ENCODE measurements around the gene UNC45A.
"Not testable (repeated sequence)": the region's sequence is repeated elsewhere in the genome, so short reads cannot be mapped to it uniquely, and the experiment has no call there.

The UNC45A gene

DNA sequence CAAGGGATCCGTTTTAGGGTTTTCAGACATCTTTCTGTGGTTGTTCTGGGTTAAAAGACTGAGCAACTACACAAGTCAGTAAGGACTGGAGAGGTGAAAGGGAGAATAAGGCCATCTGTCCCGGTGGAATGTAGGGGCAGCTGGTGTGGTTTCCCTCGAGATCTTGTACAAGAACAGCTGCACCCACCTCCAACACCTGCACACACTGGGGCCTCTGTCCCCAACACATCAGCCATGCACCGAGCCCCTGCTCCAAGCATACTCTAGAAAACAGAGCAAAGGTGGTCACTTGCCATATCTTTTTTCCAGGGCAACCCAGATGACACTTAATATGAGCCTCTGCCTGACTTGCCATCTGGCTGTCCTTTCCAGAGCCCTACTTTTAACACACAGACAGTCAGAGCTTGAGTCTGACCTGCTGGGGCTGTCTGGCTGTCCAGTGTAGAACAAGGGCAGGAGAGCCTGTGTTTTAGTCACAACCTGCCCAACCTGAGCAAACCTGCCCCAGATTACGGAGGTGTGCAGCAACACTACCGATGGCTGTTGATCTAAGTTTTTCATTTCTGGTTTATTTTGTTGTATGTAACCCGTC, 19.8 kb upstream of the UNC45A start:
- in situ Hi-C loops (cut with MboI; ENCODE audit: low sequenced_read_pairs), result no loop called here

DNA sequence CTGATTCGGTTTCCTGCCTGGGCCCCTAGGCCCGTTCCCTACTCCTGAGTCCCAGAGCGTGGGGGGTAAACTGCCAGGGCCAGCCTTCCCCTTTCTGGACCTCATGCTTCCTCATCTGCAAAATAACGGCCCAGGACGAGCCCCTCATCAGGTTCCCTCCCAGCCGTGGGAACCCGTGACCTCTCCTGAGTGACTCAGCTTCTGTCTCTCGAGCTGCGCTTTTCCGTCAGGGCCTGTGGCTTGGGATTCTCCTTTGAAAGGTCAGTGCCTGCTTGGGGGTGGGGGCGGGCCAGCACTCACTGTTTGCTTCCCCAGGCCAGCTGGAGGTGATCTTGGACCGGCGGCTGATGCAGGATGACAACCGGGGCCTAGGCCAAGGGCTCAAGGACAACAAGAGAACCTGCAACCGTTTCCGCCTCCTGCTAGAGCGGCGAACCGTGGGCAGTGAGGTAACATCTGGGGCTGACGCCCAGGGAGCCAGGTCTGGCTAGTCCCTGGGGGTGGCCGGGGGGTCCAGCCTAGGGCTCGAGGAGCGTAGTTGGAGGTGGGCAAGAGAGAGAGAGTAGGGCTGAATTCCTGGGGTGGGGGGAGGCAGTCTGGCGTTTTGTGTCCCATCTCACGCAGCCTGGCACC, 19.2 kb upstream of the UNC45A start:
- in situ Hi-C loops (cut with MboI; ENCODE audit: low sequenced_read_pairs), result no loop called here

DNA sequence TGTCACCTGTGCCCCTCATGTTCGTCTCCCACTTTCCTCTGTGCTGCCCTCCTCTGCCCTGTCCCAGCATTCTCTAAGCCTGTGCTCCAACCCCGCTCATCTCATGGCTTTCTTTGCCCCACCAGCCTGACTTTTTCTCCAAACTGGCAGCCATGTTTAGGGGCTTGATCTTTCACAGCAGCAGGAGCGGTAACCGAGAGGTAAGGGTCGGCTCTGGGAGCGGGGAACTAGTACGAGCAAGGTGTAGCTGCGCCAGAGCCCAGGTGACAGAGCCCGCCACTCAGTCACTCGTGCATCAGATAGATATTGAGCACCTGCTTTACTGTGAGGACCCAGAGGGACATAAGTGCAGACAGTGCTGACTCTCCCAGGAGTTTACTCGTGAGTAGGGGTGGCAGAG, 18.6 kb upstream of the UNC45A start:
- in situ Hi-C loops (cut with MboI; ENCODE audit: low sequenced_read_pairs), result no loop called here

DNA sequence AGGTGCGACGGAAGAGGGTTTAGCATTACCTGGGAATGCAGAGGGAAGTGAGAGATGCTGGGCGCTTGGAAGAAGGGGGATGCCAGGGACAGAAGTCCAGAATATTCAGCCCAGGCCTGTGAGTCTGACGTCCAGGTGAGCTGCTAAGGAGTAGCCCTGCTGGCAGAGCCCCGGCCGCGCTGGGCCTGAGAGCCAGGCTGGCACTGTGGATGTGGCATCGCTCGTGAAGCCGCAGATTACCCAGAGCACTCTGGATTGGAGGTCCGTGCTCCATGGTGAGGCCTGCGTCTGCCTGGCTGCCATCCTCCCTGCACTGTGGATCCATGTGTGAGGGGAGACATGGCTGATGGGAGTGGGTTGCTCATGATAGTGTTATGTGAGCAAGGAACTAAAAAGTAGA, 17.5 kb upstream of the UNC45A start:
- in situ Hi-C loops (cut with MboI; ENCODE audit: low sequenced_read_pairs), result no loop called here

DNA sequence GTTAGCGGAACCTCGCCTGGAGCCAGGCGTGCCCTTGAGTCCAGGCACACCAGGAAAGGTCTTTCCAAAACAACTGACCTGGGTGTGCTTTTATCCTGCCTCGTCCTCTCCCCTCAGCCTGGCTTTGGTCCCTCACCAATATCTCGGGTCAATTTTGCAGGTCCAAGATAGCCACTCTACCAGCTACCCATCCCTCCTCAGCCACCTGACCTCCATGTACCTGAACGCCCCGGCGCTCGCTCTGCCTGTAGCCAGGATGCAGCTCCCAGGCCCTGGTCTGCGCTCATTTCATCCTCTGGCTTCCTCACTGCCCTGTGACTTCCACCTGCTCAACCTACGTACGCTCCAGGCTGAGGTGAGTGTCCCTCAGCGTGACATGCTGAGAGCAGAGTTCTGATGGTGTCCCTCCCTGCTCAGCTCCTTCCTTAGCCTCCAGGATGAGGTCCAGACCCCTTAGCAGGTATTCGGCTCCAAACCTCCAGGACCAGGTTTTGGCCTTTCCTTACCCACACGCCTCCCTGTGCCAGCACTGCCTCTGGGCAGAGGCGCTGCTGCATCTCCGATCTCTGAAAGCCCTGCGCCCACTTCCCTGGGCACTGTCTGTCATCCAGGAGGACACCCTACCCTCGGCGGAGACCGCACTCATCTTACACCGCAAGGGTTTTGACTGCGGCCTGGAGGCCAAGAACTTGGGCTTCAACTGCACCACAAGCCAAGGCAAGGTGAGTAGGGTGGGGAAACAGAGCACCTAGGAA, 16.9 kb upstream of the UNC45A start:
- in situ Hi-C loops (cut with MboI; ENCODE audit: low sequenced_read_pairs), result no loop called here

DNA sequence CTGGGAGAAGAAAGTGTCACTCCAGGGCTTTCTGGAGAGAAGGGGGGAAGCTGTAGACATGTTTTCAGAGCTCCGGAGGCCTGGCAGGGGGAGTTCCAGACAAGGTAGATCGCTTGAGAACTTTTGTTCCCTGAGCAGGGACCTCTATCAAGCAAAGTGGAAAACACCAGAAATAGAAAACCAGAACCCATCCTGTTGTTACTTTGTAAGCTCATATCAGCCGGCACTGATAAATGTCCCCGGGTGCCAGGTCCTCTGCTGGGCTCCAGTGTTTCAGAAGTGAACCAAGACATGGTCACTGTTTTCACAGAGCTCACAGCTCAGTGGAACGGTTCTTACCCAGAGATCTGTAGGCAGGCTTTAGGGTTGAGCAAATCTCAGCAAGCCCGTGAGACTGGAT, 16.2 kb upstream of the UNC45A start:
- in situ Hi-C loops (cut with MboI; ENCODE audit: low sequenced_read_pairs), result no loop called here

DNA sequence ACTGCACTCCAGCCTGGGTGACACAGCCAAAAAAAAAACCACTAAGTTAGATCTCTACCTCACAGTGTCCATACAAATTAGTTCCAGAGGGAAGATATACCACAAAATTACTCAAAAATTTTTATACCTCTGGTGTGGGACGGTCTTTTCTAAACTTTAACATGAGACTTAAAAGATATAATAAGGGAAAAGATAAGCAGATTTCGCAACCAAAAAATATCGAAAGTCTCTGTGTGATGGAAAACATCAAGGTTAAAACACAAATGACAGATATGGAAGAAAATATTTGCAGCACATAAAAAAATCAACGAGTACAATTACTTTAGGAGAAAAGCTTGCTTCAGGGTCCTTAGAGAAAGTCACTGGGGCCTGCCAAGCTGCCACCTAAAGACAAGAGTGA, 13.2 kb upstream of the UNC45A start:
- in situ Hi-C loops (cut with MboI; ENCODE audit: low sequenced_read_pairs), result no loop called here

DNA sequence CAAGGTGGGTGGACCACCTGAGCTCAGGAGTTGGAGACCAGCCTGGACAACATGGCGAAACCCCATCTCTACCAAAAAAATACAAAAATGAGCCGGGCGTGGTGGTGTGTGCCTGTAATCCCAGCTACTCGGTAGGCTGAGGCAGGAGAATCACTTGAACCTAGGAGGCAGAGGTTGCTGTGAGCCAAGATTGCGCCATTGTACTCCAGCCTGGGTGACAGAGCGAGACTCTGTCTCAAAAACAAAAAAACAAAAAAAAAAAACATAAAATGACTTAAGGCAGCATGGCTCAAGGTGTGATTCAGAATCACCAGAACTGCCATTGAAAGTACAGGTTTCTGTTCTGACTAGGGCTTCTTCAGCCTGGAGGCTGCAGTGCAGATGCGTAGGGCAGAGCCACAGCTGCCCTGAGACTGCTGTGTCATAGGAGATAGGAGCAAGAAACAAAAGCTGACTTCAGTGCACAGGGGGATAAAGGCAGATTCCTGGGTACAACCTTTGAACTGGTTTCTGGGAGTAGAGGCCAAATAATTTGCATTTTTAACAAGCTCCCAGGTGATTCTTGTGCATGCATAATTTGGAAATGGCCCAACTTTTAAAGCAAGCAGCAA, 12.3 kb upstream of the UNC45A start:
- in situ Hi-C loops (cut with MboI; ENCODE audit: low sequenced_read_pairs), result not testable (repeated sequence)

DNA sequence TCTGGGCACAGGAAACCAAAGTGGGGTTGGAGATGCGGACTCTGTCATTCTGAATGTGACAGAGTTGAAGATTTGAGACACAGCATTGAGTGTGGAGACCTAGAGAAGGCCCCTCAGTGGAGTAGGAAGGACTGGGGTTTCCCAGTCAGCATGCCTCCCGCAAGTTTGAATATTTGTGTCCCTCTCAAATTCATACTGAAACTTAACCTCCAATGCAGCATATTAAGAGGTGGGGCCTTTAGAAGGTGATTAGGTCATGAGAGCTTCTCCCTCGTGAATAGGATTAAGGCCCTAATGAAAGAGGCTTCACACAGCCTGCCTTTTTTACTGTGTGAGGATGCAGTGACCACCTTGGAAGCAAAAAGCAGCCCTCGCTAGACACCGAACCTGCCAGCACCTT, 10.7 kb upstream of the UNC45A start:
- in situ Hi-C loops (cut with MboI; ENCODE audit: low sequenced_read_pairs), result no loop called here

DNA sequence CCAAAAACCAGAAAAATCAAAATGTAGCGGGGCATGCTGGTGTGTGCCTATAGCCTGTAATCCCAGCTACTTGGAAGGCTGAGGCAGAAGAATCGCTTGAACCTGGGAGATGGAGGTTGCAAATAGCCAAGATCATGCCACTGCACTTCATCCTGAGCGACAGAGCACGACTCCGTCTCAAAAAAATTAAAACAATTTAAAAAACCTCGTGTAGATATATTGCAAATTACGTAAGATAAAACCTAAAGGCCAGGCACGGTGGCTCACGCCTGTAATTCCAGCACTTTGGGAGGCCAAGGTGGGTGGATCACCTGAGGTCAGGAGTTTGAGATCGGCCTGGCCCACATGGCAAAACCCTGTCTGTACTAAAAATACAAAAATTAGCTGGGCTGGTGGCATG, 8.3 kb upstream of the UNC45A start:
- in situ Hi-C loops (cut with MboI; ENCODE audit: low sequenced_read_pairs), result not testable (repeated sequence)

DNA sequence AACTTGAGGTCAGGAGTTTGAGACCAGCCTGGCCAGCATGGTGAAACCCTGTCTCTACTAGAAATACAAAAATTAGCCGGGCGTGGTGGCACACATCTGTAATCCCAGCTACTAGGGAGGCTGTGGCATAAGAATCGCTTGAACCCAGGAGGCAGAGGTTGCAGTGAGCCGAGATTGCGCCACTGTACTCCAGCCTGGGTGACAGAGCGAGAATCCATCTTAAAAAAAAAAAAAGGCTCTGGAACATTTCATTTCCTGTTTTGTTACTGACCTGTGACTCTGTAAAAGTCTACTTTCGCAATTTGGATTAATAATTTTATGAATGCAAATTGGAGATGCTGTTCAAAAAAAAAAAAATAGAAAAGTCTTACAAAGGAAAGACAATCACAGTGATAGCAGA, 7.0 kb upstream of the UNC45A start:
- in situ Hi-C loops (cut with MboI; ENCODE audit: low sequenced_read_pairs), result not testable (repeated sequence)

DNA sequence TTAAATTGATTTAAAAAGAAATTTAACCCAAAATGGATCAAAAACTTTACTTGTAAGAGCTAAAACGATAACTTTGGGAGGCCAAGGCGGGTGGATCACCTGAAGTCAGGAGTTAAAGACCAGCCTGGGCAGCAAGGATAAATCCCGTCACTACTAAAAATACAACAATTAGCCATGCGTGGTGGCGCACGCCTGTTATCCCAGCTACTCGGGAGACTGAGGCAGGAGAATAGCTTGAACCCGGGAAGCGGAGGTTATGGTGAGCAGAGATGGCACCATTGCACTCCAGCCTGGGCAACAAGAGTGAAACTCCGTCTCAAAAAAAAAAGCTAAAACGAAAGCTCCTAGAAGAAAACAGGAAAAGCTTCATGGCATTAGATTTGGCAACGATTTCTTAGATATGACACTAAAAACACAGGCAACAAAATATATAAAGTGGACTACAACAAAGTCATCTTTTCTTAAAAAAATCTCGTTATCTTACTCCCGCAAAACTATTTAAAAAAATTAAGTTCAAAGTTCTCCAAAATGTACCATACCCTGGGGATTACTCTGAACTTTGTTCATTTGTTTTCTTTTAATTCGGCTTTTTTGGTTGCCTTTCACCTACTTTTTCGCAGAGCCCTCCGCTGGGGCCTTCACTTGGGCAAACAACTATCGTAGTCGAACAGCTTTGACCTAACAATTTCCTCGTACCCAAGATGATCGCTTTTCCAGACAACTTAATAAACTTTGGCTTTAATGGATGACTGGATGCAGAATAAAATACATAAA, 5.7 kb upstream of the UNC45A start:
- in situ Hi-C loops (cut with MboI; ENCODE audit: low sequenced_read_pairs), result no loop called here

DNA sequence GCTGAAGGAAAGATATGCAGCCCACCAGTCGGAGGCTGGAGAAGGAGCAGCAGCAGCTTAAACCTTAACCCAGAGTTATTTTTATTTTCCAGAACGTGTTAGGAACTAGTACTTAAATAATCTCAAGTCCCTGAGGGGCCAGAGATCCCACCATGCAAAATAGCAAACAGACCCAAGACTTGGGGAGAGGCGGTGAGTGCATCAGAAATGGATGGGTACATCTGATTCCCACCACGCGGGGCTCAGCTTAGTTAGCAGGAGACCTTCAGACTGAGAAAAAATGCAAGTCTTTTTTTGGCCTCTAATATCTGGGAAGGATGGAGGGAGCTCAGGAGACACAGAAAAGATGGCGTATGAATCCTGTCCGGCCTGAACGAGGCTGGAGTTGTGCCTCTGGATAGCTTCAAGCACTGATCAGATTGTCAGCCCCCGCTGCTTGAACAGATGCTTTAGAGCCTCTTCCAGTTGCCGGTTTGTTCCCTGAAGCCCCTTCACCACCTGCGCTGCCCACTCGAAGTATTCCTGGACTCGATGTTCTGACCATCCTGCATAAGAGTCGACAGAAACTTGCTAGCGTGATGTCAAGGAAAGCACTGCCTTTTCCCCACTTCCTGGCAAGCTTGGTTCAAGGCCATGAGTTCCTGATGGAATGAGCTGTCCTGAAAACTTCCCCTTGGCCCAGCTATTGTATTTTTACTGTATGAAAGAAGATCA, 4.1 kb upstream of the UNC45A start:
- in situ Hi-C loops (cut with MboI; ENCODE audit: low sequenced_read_pairs), result no loop called here

DNA sequence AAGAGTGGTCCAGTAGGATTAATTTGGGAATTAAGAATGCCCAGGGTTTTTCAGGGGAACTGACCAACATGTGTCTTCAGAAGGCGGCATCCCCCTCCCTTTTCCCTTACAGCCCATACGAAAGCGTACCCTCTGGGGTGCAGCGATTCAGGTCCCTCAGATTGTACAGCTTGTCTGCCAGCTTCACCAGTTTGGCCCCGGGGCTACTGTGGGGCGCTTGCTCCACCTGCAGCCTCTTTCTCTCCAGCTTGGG, 3.6 kb upstream of the UNC45A start:
- in situ Hi-C loops (cut with MboI; ENCODE audit: low sequenced_read_pairs), result no loop called here

DNA sequence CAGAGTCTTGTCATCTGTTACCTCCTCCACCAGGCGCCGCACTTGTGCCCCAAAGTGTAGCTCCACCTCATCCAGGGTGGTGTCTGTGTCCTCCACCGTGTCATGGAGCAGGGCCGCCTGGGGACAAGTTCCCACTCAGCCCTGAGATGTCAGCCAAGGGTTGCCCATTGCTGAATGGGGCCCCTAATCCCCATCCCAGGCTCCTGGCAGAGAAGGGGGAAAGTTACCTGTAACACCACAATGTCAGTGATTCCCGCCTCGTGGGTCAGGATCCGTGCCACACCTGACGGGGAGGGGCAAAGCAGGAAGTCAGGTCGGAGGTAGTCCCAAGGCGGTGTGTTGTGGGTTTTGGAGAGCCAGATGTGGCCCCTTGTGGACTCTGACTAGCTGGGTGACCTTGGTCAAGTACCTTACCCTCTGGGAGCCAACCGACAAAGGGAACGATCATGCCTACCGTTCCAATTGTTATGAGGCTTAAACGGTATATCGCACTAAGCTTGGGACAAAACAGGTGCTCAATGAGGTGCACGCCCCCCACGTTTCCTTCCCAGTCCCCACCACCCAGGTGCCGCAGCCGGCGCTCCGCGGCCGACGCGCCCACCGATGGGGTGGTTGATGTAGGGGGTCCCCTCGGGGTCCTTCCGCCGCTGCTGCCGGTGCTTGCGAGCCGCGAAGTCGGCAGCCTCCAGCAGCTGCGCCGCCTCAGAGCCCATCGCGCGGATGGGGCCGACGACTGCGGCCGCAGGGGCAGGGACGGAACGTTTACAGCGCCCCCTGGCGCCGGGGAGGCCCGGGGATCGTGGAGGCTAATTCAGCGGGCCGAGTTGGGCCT, 3.0 kb upstream of the UNC45A start, which contains the start of gene HDDC3:
TSS of gene HDDC3 (minus strand) at position 722 of the 832 bp plus-strand sequence. CDS start at position 713, 9 bp downstream.
- in situ Hi-C loops (cut with MboI; ENCODE audit: low sequenced_read_pairs), result no loop called here

DNA sequence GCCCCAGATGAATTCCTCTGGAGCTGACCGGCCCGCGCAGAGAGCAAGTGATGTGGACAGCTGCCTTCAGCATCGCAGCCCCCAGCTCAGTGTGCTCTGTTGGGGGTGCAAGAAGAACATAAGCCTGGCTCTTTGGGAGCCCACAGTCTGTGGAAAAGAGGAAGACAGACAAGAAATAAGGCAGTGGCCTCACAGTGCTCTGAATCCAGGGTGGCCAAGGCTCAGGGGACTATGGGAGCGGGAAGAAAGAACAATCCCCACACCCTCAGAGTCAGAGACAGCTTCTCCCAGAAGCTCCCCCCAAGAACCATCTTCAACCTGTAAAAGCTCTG, 2.5 kb upstream of the UNC45A start:
- in situ Hi-C loops (cut with MboI; ENCODE audit: low sequenced_read_pairs), result no loop called here

DNA sequence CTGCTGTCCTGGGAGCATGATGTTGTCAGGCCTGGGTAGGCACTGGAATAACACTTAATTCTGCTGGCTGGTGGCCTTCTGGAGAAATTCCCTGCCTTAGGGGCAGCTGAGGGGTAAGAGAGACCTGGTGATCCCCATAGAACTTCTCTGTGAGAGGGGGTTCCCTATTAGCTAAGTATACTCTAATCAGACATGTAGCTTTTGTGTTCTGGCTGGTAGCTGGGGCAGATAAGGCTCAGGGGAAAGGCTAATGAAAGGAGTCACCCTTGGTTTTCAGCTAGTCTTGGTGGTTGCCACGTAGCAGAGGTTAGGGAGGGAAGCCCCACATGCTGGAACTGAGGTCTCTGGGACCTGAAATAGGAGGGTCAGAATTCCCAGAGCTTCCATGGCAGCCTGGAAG, 1.8 kb upstream of the UNC45A start:
- in situ Hi-C loops (cut with MboI; ENCODE audit: low sequenced_read_pairs), result no loop called here

DNA sequence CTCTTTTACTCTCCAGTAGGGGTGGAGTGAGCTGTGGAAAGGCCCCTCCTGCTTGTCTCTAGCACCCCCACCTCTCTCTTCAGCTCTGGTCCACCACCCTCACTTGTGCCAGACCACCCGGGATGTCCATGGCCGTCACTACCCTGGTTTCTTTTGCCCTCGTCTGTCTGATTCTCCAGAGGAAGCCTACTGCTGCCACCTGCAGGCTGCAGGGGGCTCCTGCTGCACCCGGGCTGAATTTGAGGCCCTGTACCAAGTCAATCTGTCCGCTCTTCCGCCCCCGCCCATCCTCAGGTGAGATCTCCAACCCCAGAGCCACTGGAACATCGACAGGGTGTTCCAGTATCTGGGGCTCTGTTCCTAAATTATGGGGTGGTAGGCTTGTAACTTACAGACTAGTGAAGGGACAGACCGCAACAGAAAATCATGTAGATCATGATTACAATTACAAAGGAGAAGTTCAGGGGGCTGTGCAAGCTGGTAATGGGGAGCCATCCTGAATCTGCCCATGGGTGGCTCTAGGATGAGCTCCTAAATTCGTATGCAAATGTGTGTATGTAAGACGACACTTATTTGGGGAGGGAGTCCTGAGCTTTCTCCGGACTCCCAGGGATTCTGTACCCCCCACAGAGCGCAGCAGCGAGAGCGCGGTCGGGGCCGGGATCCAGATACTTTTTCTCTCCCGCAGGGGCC, 683 bp upstream of the UNC45A start:
- in situ Hi-C loops (cut with MboI; ENCODE audit: low sequenced_read_pairs), result no loop called here

DNA sequence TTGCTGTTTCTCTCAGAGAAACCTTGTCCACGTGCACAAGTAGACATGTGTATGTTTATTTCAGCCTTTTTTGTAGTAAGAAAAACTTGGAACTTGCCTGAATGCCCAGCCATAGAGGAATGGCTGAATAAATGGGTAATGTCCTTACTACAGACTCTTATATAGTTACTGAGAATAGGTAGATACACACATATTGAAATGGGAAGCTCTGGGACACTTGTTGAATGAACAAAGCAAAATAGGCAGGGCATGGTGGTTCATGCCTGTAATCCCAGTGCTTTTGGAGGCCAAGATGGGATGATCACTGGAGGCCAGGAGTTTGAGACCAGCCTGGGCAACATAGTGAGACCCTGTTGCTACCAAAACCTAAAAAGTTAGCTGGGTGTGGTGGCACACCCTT, 1.7 kb downstream of the UNC45A start:
- in situ Hi-C loops (cut with MboI; ENCODE audit: low sequenced_read_pairs), result no loop called here

Data from HL-60/S4 treated with phorbol 12-myristate 13-acetate at 8.2 ng/mL for 4 days and 3 days (cell line).